ENCODE results near the gene ZNF710. TPM values are rescaled to one million over a fixed set of nuclear protein-coding genes. Genes with fewer than 3 reads are reported as not detected.

Gene ZNF710
- total and polyA plus RNA-seq, 2 of the 4 experiments (the other 2 are of a cell fraction): 7.6 to 8.2 TPM

GRCh38 chr15:90016721-90017120, 15.6 kb downstream of the ZNF710 start:
- Histone ChIP-seq H2BK5ac (ENCODE audit: low read depth, low read length, poor library complexity, severe bottlenecking) (no peak overlapping the region), H2BK15ac (ENCODE audit: low read depth, low read length) (no peak overlapping the region), H4K8ac (ENCODE audit: low read depth in 2 of 2, low read length in 2 of 2) (no peak overlapping the region), H3K27me3 (ENCODE audit: control insufficient read depth, insufficient read depth, low read length) (no peaks in the 10 kb centered on the region), H2AFZ (replicated peaks; ENCODE audit: low read length, poor library complexity) (no peak overlapping the region), H3K9ac (ENCODE audit: low read depth, low read length) (no peak overlapping the region), H4K5ac (ENCODE audit: low read depth, low read length) (no peak overlapping the region), H3K9me1 (ENCODE audit: insufficient read depth, low read length) (peaks cover 9% of the 10 kb centered on the region; the same call in 1 of the 2 replicates), H3K18ac (ENCODE audit: low read depth, low read length) (no peak overlapping the region), H3K9me3 (ENCODE audit: control insufficient read depth, insufficient read depth, low read length) (peaks cover 3% of the 10 kb centered on the region), H3K4me1 (ENCODE audit: control insufficient read depth, insufficient read depth, low read length) (peaks cover 7% of the 10 kb centered on the region; the same call in 1 of the 2 replicates), H3K23ac (ENCODE audit: low read depth, low read length) (no peak overlapping the region), H3K4me2 (ENCODE audit: low read depth, low read length) (no peak overlapping the region), H4K20me1 (ENCODE audit: insufficient read depth, low read length) (peaks cover 25% of the 10 kb centered on the region), H3K36me3 (ENCODE audit: control insufficient read depth, insufficient read depth, low read length) (no peaks in the 10 kb centered on the region), H3K14ac (replicated peaks; ENCODE audit: low read depth, low read length) (no peak overlapping the region), H3K27ac (ENCODE audit: insufficient read depth, low read length) (no peak overlapping the region), H2AK9ac (replicated peaks; ENCODE audit: low read depth, low read length, poor library complexity) (no peak overlapping the region), H3K4me3 (ENCODE audit: insufficient read depth, low read depth, low read length) (no peak overlapping the region), H2BK20ac (ENCODE audit: low read depth, low read length) (no peak overlapping the region), H4K91ac (ENCODE audit: insufficient read depth, low read depth, low read length) (no peak overlapping the region), H2BK120ac (ENCODE audit: low read depth, low read length) (no peak overlapping the region), H3K56ac (ENCODE audit: extremely low read depth, insufficient read depth, low read length) (no peak overlapping the region), H2AK5ac (ENCODE audit: low read depth, low read length) (no peak overlapping the region), H3K4ac (ENCODE audit: low read depth, low read length) (no peak overlapping the region), H3K79me1 (ENCODE audit: low read depth in 1 of 2, low read length in 2 of 2) (peaks cover 50 to 69% of the 10 kb centered on the region in 2 experiments)
- in situ Hi-C loops (cut with MboI; ENCODE audit: low sequenced_read_pairs): no loop called here
- DNase-seq: no peak
- intact Hi-C loops (cut with micrococcal nuclease): no loop called here
- no peak for ATAC-seq (ENCODE audit: low read depth)
- TF ChIP-seq USF2 (IDR thresholded peaks at IDR 0.05; ENCODE audit: low read depth, low read length): no peak
- TF ChIP-seq RCOR1 (IDR thresholded peaks at IDR 0.05; ENCODE audit: insufficient replicate concordance, low read length): no peak
- no peak for TF ChIP-seq ELK1 (IDR thresholded peaks at IDR 0.05; ENCODE audit: borderline replicate concordance, low read depth, low read length)
- TF ChIP-seq RFX5 (IDR thresholded peaks at IDR 0.05; ENCODE audit: low read depth, low read length): no peak
- no peak for TF ChIP-seq SMC3 (IDR thresholded peaks at IDR 0.05; ENCODE audit: low read depth, low read length)
- TF ChIP-seq FOS (IDR thresholded peaks at IDR 0.05; ENCODE audit: low read depth, low read length): no peak
- no peak for TF ChIP-seq CTCF (conservative IDR thresholded peaks at IDR 0.05; ENCODE audit: low read depth, low read length)
- no peak for TF ChIP-seq BHLHE40 (IDR thresholded peaks at IDR 0.05; ENCODE audit: low read depth, low read length)
- ChIA-PET CTCF (no interaction called here), POLR2A (ENCODE audit: unreplicated experiment) (no interaction called here)
- dilution Hi-C loops (cut with HindIII; ENCODE audit: low sequenced_read_pairs, unreplicated experiment): no loop called here
- 67% methylated on average over 2 of the region's 4 CpGs; no CpG with 5 or more reads in 1 of the 2 experiments for WGBS, 2 experiments (ENCODE audit: extremely low coverage in 2 of 2, insufficient read length in 1 of 2)
- BruUV-seq (replicated peaks): no TSS peak
